Pulmonary artery endothelial cell (primary cell): Measurements from ENCODE around the gene LFNG. TPM values are rescaled to one million over a fixed set of nuclear protein-coding genes. Genes with fewer than 3 reads are reported as not detected.

Experiments used
- DNase-seq: peaks from one replicate; pipeline ENCODE4 v3.0.0-alpha.2; 2011; ENCODE audit warnings: low read depth, low spot score
- total RNA-seq: library from RNA; depleted of rRNA; stranded (reverse); fragments of >200 nt; gene quantifications from 2 replicates; pipeline ENCODE4 v1.2.3, GENCODE V29; 2014

The LFNG gene
- total RNA-seq, 1 donor from 2014 or later: 8.6 TPM

DNA sequence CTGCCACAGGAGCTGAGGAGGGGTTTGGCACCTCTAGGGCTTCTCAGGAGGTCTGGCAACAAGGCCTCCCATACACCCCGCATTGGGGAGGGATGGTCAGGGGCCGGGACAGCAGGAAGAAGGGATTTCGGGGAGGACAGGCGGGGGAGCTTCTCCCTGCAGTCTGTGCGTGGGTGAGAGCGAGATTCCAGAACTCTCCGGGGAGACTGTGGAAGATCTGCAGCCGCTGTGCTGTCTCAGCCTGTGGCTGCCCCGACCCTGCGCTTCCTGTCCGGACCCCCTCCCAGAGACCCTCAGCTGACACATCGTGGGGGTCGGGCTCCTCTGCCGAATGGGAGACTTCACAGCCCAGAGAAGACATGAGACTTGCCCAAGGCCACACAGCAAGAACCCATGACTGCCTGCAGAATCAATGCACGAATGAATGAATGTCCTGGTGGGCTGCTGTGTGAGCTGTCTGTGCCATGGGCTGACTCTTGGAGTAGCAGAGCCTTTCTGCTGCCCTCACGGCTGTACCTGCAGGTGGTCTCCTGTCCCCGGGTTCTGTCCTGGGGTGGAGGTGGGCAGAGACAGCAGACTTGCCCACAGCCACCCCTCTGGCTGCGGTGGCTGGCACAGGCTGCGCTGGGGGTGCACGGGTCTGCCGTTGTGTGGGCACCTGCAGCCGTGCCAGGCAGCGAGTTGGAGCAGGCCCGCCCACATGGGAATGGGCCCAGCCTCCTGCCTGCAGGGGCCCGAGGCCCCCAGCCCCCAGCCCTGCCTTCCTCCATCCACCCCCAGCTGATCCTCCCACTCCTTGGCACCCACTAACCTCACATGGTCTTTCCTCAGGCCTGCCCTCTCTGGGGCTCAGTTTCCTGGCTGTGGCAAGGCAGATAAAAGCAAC is 16.3 kb upstream of the LFNG start:
- no peak for DNase-seq

GRCh38 chr7:2504128-2504888 is 15.3 kb upstream of the LFNG start:
- DNase-seq: no peak

GRCh38 chr7:2504889-2505375 is 14.6 kb upstream of the LFNG start:
- DNase-seq: no peak

GRCh38 chr7:2505401-2505800 is 14.2 kb upstream of the LFNG start:
- no peak for DNase-seq

- no peak for DNase-seq
These were observed 12.2 kb upstream of the LFNG start for GRCh38 chr7:2507208-2507916.

- DNase-seq: no peak
These were observed 11.7 kb upstream of the LFNG start for GRCh38 chr7:2507917-2508306.

DNA sequence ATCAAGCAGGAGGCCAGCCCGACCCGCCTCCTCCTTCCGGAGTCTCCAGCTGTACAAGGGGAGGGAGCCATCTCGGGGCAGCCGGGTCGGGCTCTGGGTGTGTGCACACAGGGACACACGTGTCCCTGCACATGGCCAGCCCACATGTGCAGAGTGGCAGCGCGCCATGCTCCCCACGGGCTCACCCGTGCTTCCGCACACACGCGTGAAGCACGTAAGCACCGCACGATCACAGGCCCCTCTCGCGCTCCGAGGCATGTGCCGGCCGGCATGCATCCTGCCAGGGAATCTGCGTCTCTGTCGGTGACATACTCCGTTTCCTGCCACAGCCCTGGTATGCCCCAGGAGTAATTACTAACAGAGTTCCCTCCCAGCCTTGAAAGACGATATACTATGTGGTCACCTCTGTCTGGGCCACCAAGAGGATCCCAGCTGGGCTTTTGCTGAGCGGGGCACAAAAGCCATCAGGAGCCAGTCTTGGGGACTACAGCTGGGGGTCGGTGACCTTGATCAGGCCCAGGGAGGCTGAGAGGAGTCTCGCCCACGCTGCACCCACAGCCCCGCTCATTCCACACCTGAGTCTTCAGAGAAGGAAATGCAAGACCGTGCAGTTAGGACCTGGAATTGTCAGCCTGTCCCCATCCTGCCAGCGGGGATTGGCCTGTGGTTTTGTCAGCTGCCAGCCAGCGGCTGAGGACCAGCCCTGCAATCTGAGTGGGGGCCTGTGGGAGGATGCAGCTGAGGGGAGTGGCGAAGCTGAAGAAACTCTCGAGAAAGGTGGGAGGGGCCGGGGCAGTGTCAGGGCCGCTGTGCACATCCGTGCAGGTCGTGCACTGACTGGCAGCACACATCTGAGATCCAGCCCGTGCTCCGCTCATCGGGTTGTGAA is 11.0 kb upstream of the LFNG start:
- DNase-seq: no peak

GRCh38 chr7:2509298-2509906 is 10.2 kb upstream of the LFNG start:
- DNase-seq: no peak

GRCh38 chr7:2510130-2510776 is 9.3 kb upstream of the LFNG start:
- no peak for DNase-seq

DNA sequence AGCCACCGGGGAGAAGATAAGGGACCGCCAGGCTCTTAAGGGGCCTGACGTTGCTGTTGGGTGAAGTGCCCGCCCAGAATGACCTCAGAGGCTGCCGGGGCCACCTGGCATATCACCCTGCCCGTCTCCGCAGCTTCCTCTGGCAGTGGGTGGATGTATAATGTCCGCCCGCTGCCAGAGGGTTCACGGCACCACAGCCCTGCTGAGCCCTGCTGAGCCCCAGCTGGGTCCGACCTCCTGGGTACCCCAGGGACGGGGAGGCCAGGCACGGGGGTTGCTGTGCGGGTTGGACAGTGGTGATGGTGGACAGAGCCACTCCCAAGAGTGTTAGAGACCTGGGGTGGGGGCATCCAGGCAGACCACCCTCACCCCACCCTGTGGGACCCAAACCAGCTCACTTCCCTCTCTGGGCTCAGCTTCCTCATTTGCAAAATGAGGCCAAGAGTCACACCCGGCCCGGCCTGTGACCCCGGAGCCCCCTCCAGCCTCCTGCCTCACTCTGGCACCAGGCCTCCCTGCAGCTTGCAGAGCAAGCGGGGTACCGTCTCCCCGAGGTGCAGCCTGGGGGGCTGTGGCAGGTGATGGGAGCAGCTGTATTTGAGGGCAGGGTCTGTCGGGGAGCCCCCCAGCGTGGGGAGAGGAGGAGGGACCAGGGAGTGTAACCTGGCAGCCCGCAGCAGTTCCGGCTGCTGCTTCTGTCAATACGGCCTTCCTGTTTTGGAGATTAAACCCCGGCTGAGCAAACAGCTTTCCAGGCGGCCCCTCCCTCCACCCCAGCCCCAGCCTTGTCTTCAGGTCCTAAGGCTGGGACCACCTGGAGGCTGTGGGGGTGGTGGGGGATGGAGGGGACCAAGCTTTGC is 8.4 kb upstream of the LFNG start:
- no peak for DNase-seq

GRCh38 chr7:2511769-2512168 is 7.8 kb upstream of the LFNG start:
- no peak for DNase-seq

DNA sequence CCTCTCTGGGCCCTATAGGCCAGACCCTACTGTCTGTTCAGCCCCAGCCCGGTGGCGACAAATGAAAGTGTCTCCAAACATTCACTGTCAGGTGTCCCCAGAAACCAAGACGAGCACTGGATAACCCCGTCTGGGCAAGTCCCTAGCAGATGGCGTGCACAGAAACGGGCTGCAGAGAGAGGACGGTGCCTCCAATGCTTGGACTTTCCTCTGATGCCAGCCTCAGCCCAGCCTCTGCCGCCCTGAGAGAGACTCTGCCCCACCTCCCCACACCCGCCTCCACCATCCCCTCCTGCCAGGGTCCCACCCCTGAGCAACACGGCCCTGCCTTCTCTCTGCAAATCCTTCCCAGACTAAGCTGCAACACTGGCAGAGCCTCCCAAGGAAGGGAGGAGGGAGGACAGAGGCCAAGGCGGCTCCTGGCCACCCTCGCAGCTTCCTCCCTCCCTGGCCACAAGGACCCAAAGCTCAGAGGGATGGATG is 7.4 kb upstream of the LFNG start:
- DNase-seq: no peak

DNA sequence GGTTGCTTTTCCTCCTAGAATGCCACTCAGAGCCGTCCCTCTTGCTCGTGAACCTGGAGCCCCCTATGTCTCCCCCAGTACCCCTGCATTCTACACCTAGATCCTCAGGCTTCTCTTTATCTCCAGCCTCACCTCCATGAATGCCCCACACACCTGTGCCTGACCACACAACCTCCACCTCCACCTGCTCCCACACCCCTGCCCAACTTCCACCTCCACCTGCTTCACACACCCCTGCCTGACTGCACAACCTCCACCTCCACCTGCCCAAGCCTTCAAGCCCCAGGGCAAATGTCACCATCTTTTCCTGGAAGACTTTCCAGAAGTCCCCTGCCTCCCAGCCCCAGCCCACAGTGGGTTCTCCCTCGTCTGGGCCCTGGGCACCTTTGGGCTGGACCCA is 6.9 kb upstream of the LFNG start:
- no peak for DNase-seq

- no peak for DNase-seq
These were observed 5.9 kb upstream of the LFNG start for GRCh38 chr7:2513702-2514101.

DNA sequence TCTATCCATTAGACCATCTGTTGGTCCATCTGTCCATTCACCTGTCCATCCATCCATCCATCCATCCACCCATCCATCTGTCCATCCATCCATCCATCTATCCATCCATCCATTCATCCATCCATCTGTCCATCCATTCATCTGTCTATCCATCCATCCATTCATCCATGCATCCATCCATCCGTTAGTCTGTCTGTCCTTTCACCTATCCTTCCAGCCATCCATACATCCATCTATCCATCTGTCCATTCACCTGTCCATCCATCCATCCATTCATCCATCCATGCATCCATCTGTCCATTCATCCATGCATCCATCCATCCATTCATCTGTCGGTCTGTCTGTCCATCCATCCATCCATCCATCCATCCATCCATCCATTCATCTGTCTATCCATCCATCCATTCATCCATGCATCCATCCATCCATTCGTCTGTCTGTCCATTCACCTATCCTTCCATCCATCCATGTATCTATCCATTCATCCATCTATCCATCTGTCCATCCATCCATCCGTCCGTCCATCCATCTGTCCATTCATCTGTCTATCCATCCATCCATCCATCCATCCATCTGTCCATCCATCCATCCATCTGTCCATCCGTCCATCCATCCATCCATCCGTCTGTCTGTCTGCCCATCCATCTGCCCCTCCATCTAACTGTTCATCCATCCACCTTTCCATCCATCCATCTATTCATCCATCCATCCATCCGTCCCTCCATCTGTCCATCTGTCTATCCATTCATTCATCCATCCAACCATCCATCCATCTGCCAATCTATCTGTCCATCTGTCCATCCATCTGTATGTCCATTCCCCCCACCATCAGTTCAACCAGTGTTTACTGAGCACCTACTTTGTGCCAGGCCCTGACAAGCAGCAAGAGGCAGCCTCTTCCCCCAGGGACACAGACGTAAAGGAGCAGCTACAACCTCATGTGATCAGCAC is 4.8 kb upstream of the LFNG start:
- DNase-seq: no peak

GRCh38 chr7:2515424-2516193 is 4.0 kb upstream of the LFNG start:
- no peak for DNase-seq

DNA sequence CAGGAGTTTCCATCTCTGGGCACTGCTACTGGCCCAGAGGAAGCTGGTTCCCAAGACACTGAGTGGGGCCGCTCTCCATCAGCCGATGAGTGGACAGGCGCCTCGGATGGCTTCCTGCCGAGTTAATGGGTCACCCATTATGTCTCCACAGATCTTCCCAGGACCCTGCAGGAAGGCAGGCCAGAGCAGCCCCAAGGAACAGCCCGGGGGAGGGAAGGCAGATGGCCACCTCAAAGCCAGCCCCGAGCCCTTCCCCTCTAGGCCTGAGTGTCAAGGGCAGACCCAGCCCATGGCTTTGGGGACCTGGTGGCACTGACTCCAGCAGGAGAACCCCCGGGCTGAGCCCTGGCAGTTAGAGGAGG is 3.4 kb upstream of the LFNG start:
- no peak for DNase-seq
